MM.1S (cell line): ENCODE data around the gene LAYN.

Source experiments
- DNase-seq: peaks from one replicate; pipeline ENCODE4 v3.0.0-alpha.2; 2015
- H2AFZ ChIP-seq: fragments of 300-600 bp; sonication (generic); 2 replicates; pipeline ENCODE4 v1.6.0; 2016; ENCODE audit warnings: antibody characterized with exemption, low read length
- H3F3A ChIP-seq: fragments of 300-600 bp; sonication (generic); 2 replicates; pipeline ENCODE4 v1.6.1; 2016; ENCODE audit warnings: mild to moderate bottlenecking, antibody characterized with exemption, low read length, moderate library complexity, mixed read lengths; ENCODE audit not compliant: insufficient read depth
- H3K27ac ChIP-seq: fragments of 300-600 bp; sonication (generic); 2 replicates; pipeline ENCODE4 v1.5.1; 2016; ENCODE audit warnings: mild to moderate bottlenecking, low read length
- H3K27me3 ChIP-seq: fragments of 300-600 bp; sonication (generic); replicated peaks from 2 replicates; pipeline ENCODE4 v1.6.0; 2016; ENCODE audit warnings: low read length; ENCODE audit not compliant: insufficient read depth
- H3K36me3 ChIP-seq: fragments of 300-600 bp; sonication (generic); replicated peaks from 2 replicates; pipeline ENCODE4 v1.6.1; 2016; ENCODE audit warnings: mild to moderate bottlenecking, low read length, mixed read lengths; ENCODE audit not compliant: insufficient read depth
- H3K4me1 ChIP-seq: fragments of 300-600 bp; sonication (generic); 2 replicates; pipeline ENCODE4 v1.6.1; 2016; ENCODE audit warnings: low read length, mixed read lengths
- H3K4me2 ChIP-seq: fragments of 300-600 bp; sonication (generic); 2 replicates; pipeline ENCODE4 v1.6.0; 2016; ENCODE audit warnings: low read depth, low read length
- H3K4me3 ChIP-seq: fragments of 300-600 bp; sonication (generic); 2 replicates; pipeline ENCODE4 v1.5.1; 2016; ENCODE audit warnings: low read length, mixed read lengths
- H3K79me2 ChIP-seq: fragments of 300-600 bp; sonication (generic); 2 replicates; pipeline ENCODE4 v1.6.1; 2016; ENCODE audit warnings: mixed run types, low read length, mixed read lengths
- H3K9ac ChIP-seq: fragments of 300-600 bp; sonication (generic); 2 replicates; pipeline ENCODE4 v1.6.1; 2016; ENCODE audit warnings: low read length, mixed read lengths
- H3K9me2 ChIP-seq: fragments of 300-600 bp; sonication (generic); replicated peaks from 2 replicates; pipeline ENCODE4 v1.6.1; 2016; ENCODE audit warnings: mild to moderate bottlenecking, low read length, mixed read lengths; ENCODE audit not compliant: insufficient read depth
- H3K9me3 ChIP-seq: fragments of 300-600 bp; sonication (generic); replicated peaks from 2 replicates; pipeline ENCODE4 v1.6.1; 2016; ENCODE audit warnings: mild to moderate bottlenecking, low read length, mixed read lengths; ENCODE audit not compliant: insufficient read depth
- H4K20me1 ChIP-seq: fragments of 300-600 bp; sonication (generic); 2 replicates; pipeline ENCODE4 v1.6.1; 2016; ENCODE audit warnings: mild to moderate bottlenecking, low read length, moderate library complexity, mixed read lengths; ENCODE audit not compliant: insufficient read depth
- CTCF ChIP-seq: fragments of 300-600 bp; sonication (generic); IDR thresholded peaks from 2 replicates; pipeline ENCODE4 v1.5.1; 2016; ENCODE audit warnings: antibody characterized with exemption, low read length, mixed read lengths
- EZH2 ChIP-seq: fragments of 300-600 bp; sonication (generic); optimal IDR thresholded peaks from 2 replicates; pipeline ENCODE3; 2017; ENCODE audit warnings: low read depth, mild to moderate bottlenecking, antibody characterized with exemption, low read length, mixed read lengths
- EZH2phosphoT487 ChIP-seq: fragments of 300-600 bp; sonication (generic); IDR thresholded peaks from 2 replicates; pipeline ENCODE4 v1.6.1; 2018; ENCODE audit warnings: antibody characterized with exemption, low read length

Gene LAYN

GRCh38 chr11:111604392-111605009 is 64.0 kb downstream of the LAYN start:
- no peaks in the 10 kb centered on the region; the same call in 1 of the 2 replicates for H4K20me1 ChIP-seq
- H3K27ac ChIP-seq = no peak overlapping the region

GRCh38 chr11:111605681-111606080 is 65.2 kb downstream of the LAYN start:
- Histone ChIP-seq H3K4me2 (no peak overlapping the region), H3K79me2 (peaks cover 39% of the 10 kb centered on the region), H3K9me2 (no peaks in the 10 kb centered on the region), H3K27me3 (no peaks in the 10 kb centered on the region), H3K4me3 (no peak overlapping the region), H3K36me3 (no peaks in the 10 kb centered on the region), H2AFZ (no peak overlapping the region), H3K9ac (no peak overlapping the region), H4K20me1 (no peaks in the 10 kb centered on the region; the same call in 1 of the 2 replicates), H3K9me3 (no peaks in the 10 kb centered on the region), H3K27ac (no peak overlapping the region), H3F3A (0 out of 2 replicates have a peak, but pooled peaks cover 7% of the 10 kb centered on the region), H3K4me1 (peaks cover 16% of the 10 kb centered on the region)
- no peak for TF ChIP-seq EZH2phosphoT487
- TF ChIP-seq EZH2 = no peak
- no peak for TF ChIP-seq CTCF
- DNase-seq = no peak

More at GRCh38 chr11:111604392-111605009, 64.0 kb downstream of the LAYN start:
- H3K4me2 ChIP-seq = peak overlapping the region; percentile 92; the same call in 1 of the 2 replicates
- H3K4me1 ChIP-seq = peaks cover 16% of the 10 kb centered on the region
- H3K27me3 ChIP-seq = no peaks in the 10 kb centered on the region
- 0 out of 2 replicates have a peak, but pooled peaks cover 7% of the 10 kb centered on the region for H3F3A ChIP-seq
- H3K9ac ChIP-seq = no peak overlapping the region
- no peaks in the 10 kb centered on the region for H3K9me3 ChIP-seq
- H3K4me3 ChIP-seq = no peak overlapping the region
- H3K36me3 ChIP-seq = no peaks in the 10 kb centered on the region
- H3K79me2 ChIP-seq = peaks cover 39% of the 10 kb centered on the region
- DNase-seq = peak; percentile 66
- H3K9me2 ChIP-seq = no peaks in the 10 kb centered on the region
- no peak for TF ChIP-seq EZH2phosphoT487
- peak; percentile 54 for TF ChIP-seq CTCF
- no peak overlapping the region for H2AFZ ChIP-seq

- H3K27ac ChIP-seq = no peak overlapping the region
- 0 out of 2 replicates have a peak, but pooled peaks cover 7% of the 10 kb centered on the region for H3F3A ChIP-seq
- H3K9ac ChIP-seq = no peak overlapping the region
- no peak overlapping the region for H3K4me3 ChIP-seq
- H3K27me3 ChIP-seq = no peaks in the 10 kb centered on the region
- H3K79me2 ChIP-seq = peaks cover 39% of the 10 kb centered on the region
- TF ChIP-seq EZH2 (no peak), EZH2phosphoT487 (no peak), CTCF (no peak)
- H2AFZ ChIP-seq = no peak overlapping the region
- no peak for DNase-seq
- no peaks in the 10 kb centered on the region for H3K36me3 ChIP-seq
- no peaks in the 10 kb centered on the region for H3K9me3 ChIP-seq
- H3K9me2 ChIP-seq = no peaks in the 10 kb centered on the region
- peaks cover 9% of the 10 kb centered on the region for H3K4me1 ChIP-seq
- H4K20me1 ChIP-seq = no peaks in the 10 kb centered on the region; the same call in 1 of the 2 replicates
- no peak overlapping the region for H3K4me2 ChIP-seq
Measured at GRCh38 chr11:111606986-111607385, 66.5 kb downstream of the LAYN start.
